KMS-11 (cell line): ENCODE measurements around the gene IL5RA.

Experiments used
- H2AFZ ChIP-seq: fragments of 200-600 bp; sonication (generic); 2 replicates; pipeline ENCODE4 v1.6.1; 2016; ENCODE audit warnings: antibody characterized with exemption, mixed run types, low read depth
- H3K27ac ChIP-seq: fragments of 200-600 bp; sonication (generic); 2 replicates; pipeline ENCODE4 v1.6.1; 2016; ENCODE audit warnings: mild to moderate bottlenecking, mixed run types
- H3K27me3 ChIP-seq: fragments of 200-600 bp; sonication (generic); 2 replicates; pipeline ENCODE4 v1.6.1; 2017; ENCODE audit warnings: mild to moderate bottlenecking, low read depth, mixed run types, moderate library complexity; ENCODE audit not compliant: insufficient read depth
- H3K36me3 ChIP-seq: fragments of 200-600 bp; sonication (generic); 2 replicates; pipeline ENCODE4 v1.6.1; 2017; ENCODE audit warnings: mild to moderate bottlenecking, mixed run types; ENCODE audit not compliant: insufficient read depth
- H3K4me1 ChIP-seq: fragments of 200-600 bp; sonication (generic); 2 replicates; pipeline ENCODE4 v1.6.1; 2016; ENCODE audit warnings: mild to moderate bottlenecking, low read depth, mixed run types; ENCODE audit not compliant: poor library complexity, severe bottlenecking
- H3K4me2 ChIP-seq: fragments of 200-600 bp; sonication (generic); 2 replicates; pipeline ENCODE4 v1.7.0; 2016; ENCODE audit warnings: mild to moderate bottlenecking, mixed run types
- H3K4me3 ChIP-seq: fragments of 200-600 bp; sonication (generic); IDR thresholded peaks from 2 replicates; pipeline ENCODE4 v1.6.1; 2017; ENCODE audit warnings: low read depth, low read length, mixed read lengths; ENCODE audit not compliant: insufficient read depth
- H3K79me2 ChIP-seq: fragments of 200-600 bp; sonication (generic); 2 replicates; pipeline ENCODE4 v1.6.1; 2016; ENCODE audit warnings: low read depth, mixed run types; ENCODE audit not compliant: insufficient read depth
- H3K9ac ChIP-seq: fragments of 200-600 bp; sonication (generic); 2 replicates; pipeline ENCODE4 v1.6.1; 2016; ENCODE audit warnings: mild to moderate bottlenecking, mixed run types
- H4K20me1 ChIP-seq: fragments of 200-600 bp; sonication (generic); 2 replicates; pipeline ENCODE4 v1.6.1; 2016; ENCODE audit warnings: mild to moderate bottlenecking, mixed run types; ENCODE audit not compliant: insufficient read depth
- CTCF ChIP-seq: fragments of 200-600 bp; sonication (generic); conservative IDR thresholded peaks from 2 replicates; pipeline ENCODE4 v1.6.1; 2017; ENCODE audit warnings: low read depth, mild to moderate bottlenecking, antibody characterized with exemption, low read length, moderate library complexity, mixed read lengths

IL5RA gene

DNA sequence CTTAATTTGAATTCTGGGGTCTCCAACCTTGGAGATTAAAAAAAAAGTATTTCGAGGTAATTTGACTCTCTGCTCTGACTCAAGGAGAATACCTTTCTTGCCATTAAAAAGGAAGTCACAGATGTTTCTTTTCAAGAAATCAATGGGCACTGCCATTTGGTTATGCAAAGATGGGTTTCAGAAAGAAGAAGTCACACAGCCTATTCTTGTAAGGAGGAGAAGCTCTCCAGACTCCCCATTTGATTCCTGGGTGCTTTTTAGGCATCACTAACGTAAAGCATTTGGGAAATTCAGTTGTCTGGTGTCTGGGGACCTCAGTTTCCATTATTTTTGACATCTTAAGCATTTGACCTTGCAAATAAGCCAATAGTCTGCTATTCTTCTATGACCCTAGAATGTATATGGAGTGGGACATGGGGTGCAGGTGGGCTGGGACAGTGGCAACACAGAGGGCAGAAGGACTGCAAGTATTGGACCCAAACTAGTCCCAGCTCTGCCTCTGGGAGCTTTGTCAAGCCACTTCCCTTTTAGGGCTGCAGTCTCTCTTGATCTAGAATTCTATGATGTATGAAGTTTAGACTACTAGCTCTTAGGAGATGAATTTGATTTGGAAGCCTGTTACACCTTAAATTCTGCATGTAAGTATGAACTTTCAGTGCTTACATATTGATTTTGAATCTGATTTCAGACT lies 27.8 kb downstream of the IL5RA start:
- H3K4me1 ChIP-seq = no peaks in the 10 kb centered on the region
- H3K9ac ChIP-seq = no peak overlapping the region
- H3K27ac ChIP-seq = no peak overlapping the region
- TF ChIP-seq CTCF = no peak
- H3K4me3 ChIP-seq = no peak overlapping the region
- no peak overlapping the region for H3K4me2 ChIP-seq
- no peaks in the 10 kb centered on the region for H3K27me3 ChIP-seq
- H4K20me1 ChIP-seq = no peaks in the 10 kb centered on the region
- H2AFZ ChIP-seq = no peak overlapping the region
- no peaks in the 10 kb centered on the region for H3K79me2 ChIP-seq
- no peaks in the 10 kb centered on the region for H3K36me3 ChIP-seq

GRCh38 chr3:3081381-3082233 lies 28.6 kb downstream of the IL5RA start:
- TF ChIP-seq CTCF = no peak
- Histone ChIP-seq H3K9ac (no peak overlapping the region), H2AFZ (no peak overlapping the region), H3K27ac (no peak overlapping the region), H4K20me1 (no peaks in the 10 kb centered on the region), H3K4me3 (no peak overlapping the region), H3K4me2 (no peak overlapping the region), H3K4me1 (no peaks in the 10 kb centered on the region), H3K79me2 (no peaks in the 10 kb centered on the region), H3K27me3 (no peaks in the 10 kb centered on the region), H3K36me3 (no peaks in the 10 kb centered on the region)

DNA sequence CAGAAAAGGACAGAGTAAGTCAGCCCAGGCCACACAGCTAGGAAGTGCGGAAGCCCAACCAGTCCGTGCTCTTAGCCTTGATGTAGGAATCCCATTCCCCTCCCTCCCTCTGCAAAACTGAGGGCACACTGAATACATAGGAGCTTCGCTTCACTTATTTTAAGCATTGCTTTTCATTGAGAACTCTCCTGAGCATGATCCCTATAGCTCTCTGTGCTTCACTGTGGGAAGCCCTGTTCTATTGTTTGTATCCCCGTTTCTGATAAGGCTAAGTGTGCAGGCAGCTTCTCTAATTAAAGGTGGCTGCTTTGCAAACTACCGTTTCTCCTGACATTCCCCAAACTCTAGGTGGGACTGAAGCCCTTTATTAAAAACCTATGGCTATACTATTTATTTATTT lies 29.9 kb downstream of the IL5RA start:
- no peak overlapping the region for H3K9ac ChIP-seq
- H3K4me2 ChIP-seq = no peak overlapping the region
- H3K27me3 ChIP-seq = no peaks in the 10 kb centered on the region
- no peak for TF ChIP-seq CTCF
- no peaks in the 10 kb centered on the region for H3K4me1 ChIP-seq
- no peak overlapping the region for H3K27ac ChIP-seq
- no peaks in the 10 kb centered on the region for H4K20me1 ChIP-seq
- H2AFZ ChIP-seq = no peak overlapping the region
- no peak overlapping the region for H3K4me3 ChIP-seq
- no peaks in the 10 kb centered on the region for H3K79me2 ChIP-seq
- H3K36me3 ChIP-seq = no peaks in the 10 kb centered on the region

DNA sequence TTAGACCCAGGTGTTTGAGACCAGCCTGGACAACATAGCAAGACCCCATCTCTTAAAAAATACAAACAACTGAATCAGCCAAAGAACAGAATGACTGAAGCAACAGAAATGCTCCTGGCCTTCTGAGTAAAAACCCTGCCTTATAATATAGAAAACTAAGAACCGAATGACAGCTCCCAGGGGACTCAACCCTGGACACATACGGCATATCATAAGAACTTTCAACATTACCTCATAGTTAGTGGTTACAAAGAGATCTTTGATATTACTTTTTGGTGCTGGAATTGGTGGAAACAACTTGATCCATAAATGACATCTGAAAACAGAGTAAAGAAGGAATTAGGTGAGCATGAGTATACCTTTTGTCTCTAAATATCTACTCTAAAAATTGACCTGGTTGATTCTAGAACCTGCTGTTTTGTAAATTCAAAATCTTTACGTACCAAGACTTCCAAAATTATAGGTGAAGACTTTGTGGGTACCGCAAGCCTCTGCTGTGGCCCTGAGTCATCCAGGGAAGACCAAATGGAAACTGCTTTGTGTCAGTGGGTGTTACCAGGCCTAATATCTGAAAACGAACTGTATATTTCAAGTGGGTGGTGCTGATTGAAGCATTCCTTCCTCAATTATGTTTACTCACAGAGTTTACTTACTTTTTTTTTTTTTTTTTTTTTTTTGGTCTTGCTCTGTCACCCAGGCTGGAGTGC lies 35.5 kb downstream of the IL5RA start:
- H4K20me1 ChIP-seq = no peaks in the 10 kb centered on the region
- H3K9ac ChIP-seq = no peak overlapping the region
- H3K79me2 ChIP-seq = no peaks in the 10 kb centered on the region
- H2AFZ ChIP-seq = no peak overlapping the region
- H3K4me3 ChIP-seq = no peak overlapping the region
- no peaks in the 10 kb centered on the region for H3K27me3 ChIP-seq
- no peak overlapping the region for H3K27ac ChIP-seq
- no peaks in the 10 kb centered on the region for H3K4me1 ChIP-seq
- H3K4me2 ChIP-seq = no peak overlapping the region
- TF ChIP-seq CTCF = no peak
- no peaks in the 10 kb centered on the region for H3K36me3 ChIP-seq
